HL-60 (cell line): ENCODE measurements around the gene RIPOR2.
"Not testable (repeated sequence)": the region's sequence is repeated elsewhere in the genome, so short reads cannot be mapped to it uniquely, and the experiment has no call there.

ENCODE experiments used
- DNase-seq, 2 experiments: peaks; one replicate each; pipeline ENCODE4 v3.0.0-alpha.2; 2010 to 2020; ENCODE audit warnings: low read depth in 1 of 2, low spot score in 1 of 2
- H3K27ac ChIP-seq: fragments of 250-450 bp; sonication (Bioruptor Pico); replicated peaks from 2 replicates; pipeline ENCODE4 v1.5.1; 2020; ENCODE audit warnings: mild to moderate bottlenecking, moderate library complexity
- H3K27me3 ChIP-seq: fragments of 250-450 bp; sonication (Bioruptor Pico); 2 replicates; pipeline ENCODE4 v1.5.1; 2021; ENCODE audit warnings: mild to moderate bottlenecking, moderate library complexity; ENCODE audit not compliant: insufficient read depth, poor library complexity, severe bottlenecking
- H3K4me3 ChIP-seq: replicated peaks from 2 replicates; pipeline ENCODE4 v1.5.1; 2011; ENCODE audit warnings: mild to moderate bottlenecking, control low read depth, low read length; ENCODE audit not compliant: insufficient read depth
- GABPA ChIP-seq: IDR thresholded peaks from 2 replicates; pipeline ENCODE4 v1.6.1; 2012; ENCODE audit warnings: low read depth
- POLR2AphosphoS5 ChIP-seq: IDR thresholded peaks from 2 replicates; pipeline ENCODE4 v1.6.1; 2012; ENCODE audit warnings: low read depth
- REST ChIP-seq: IDR thresholded peaks from 2 replicates; pipeline ENCODE4 v1.6.1; 2012; ENCODE audit warnings: low read depth; ENCODE audit not compliant: insufficient replicate concordance
- SPI1 ChIP-seq: IDR thresholded peaks from 2 replicates; pipeline ENCODE4 v1.6.1; 2012; ENCODE audit warnings: low read depth, mild to moderate bottlenecking, borderline replicate concordance
- TF ChIP-seq, protein P1 (sequence below): IDR thresholded peaks from one replicate; pipeline ENCODE4 v1.5.1; 2011; ENCODE audit warnings: low read length, control low read depth, inconsistent platforms; ENCODE audit not compliant: insufficient read depth

Gene RIPOR2

GRCh38 chr6:24757611-24758010, 178.1 kb downstream of the RIPOR2 start:
- Histone ChIP-seq H3K27me3 (no peaks in the 10 kb centered on the region), H3K27ac (peak overlapping the region; percentile 70), H3K4me3 (no peak overlapping the region)
- TF ChIP-seq, protein P1, sequence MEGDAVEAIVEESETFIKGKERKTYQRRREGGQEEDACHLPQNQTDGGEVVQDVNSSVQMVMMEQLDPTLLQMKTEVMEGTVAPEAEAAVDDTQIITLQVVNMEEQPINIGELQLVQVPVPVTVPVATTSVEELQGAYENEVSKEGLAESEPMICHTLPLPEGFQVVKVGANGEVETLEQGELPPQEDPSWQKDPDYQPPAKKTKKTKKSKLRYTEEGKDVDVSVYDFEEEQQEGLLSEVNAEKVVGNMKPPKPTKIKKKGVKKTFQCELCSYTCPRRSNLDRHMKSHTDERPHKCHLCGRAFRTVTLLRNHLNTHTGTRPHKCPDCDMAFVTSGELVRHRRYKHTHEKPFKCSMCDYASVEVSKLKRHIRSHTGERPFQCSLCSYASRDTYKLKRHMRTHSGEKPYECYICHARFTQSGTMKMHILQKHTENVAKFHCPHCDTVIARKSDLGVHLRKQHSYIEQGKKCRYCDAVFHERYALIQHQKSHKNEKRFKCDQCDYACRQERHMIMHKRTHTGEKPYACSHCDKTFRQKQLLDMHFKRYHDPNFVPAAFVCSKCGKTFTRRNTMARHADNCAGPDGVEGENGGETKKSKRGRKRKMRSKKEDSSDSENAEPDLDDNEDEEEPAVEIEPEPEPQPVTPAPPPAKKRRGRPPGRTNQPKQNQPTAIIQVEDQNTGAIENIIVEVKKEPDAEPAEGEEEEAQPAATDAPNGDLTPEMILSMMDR, result no peak
- TF ChIP-seq SPI1, result peak; percentile 56; the same call in 1 of the 2 replicates
- peak in 1 of 2 experiments; percentile 42 for DNase-seq

GRCh38 chr6:24755279-24755678, 180.5 kb downstream of the RIPOR2 start:
- H3K27ac ChIP-seq, result no peak overlapping the region
- no peak for DNase-seq
- no peak overlapping the region for H3K4me3 ChIP-seq
- no peaks in the 10 kb centered on the region for H3K27me3 ChIP-seq
- TF ChIP-seq SPI1 (no peak), POLR2AphosphoS5 (no peak), REST (no peak), GABPA (no peak)
- TF ChIP-seq, protein P1, result no peak

- not testable (repeated sequence) for H3K4me3 ChIP-seq, H3K27ac ChIP-seq
Measured at GRCh38 chr6:24754378-24754777, 181.4 kb downstream of the RIPOR2 start.

More at GRCh38 chr6:24754378-24754777, 181.4 kb downstream of the RIPOR2 start:
- not testable (repeated sequence) for DNase-seq, H3K27me3 ChIP-seq
